ENCODE measurements around the gene BARHL2.

The BARHL2 gene

DNA sequence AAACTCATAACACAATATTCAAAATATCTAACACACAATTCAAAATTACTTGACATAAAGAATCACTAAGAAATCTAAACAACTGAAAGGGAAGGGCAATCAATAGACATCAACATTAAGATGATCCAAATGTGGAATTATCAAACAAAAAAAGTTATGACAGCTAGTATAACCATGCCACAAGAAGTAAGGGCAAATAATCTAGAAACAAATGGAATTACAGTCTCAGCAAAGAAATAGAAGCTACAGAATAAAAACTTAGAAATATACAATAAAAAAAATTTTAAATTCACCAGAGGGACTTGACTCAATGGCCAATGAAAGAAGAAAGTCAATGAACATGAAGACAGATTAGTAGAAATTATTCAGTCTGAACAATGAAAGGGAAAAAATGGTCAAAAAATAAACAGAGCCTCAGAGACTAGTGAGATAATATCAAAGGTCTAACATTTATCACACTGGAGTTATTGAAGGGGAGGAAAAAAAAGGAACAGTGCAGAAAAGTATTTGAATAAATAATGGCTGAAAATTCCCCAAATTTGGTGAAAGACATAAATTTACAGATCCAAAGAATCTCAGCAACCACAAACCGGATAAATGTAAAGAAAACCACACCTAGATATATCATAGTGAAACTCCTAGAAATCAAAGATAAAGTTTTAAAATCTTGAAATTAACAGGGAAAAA is 41.8 kb downstream of the BARHL2 start:
- Histone ChIP-seq H3K36me3 (no peaks in the 10 kb centered on the region), H3K27me3 (no peaks in the 10 kb centered on the region), H3K4me1 (no peaks in the 10 kb centered on the region), H3K27ac (no peak overlapping the region), H3K4me3 (no peak overlapping the region), H3K9me3 (peaks cover 0 to 18% (median 6%) of the 10 kb centered on the region in 3 donors)
- TF ChIP-seq CTCF (IDR thresholded peaks at IDR 0.05) = no peak
- DNase-seq = no peak
- intact Hi-C loops (cut with DNase I; ENCODE audit: low total_unique reads) = no loop called here

- H3K27me3 ChIP-seq = no peaks in the 10 kb centered on the region
- no peaks in the 10 kb centered on the region for H3K36me3 ChIP-seq
- H3K4me3 ChIP-seq = no peak overlapping the region
- intact Hi-C loops (cut with DNase I; ENCODE audit: low total_unique reads) = no loop called here
- no peak for DNase-seq
- H3K27ac ChIP-seq = no peak overlapping the region
- peaks cover 0 to 18% (median 6%) of the 10 kb centered on the region in 3 donors for H3K9me3 ChIP-seq
- no peak for TF ChIP-seq CTCF (IDR thresholded peaks at IDR 0.05)
- H3K4me1 ChIP-seq = no peaks in the 10 kb centered on the region
Observed at GRCh38 chr1:90671741-90672140, 45.4 kb downstream of the BARHL2 start.

DNA sequence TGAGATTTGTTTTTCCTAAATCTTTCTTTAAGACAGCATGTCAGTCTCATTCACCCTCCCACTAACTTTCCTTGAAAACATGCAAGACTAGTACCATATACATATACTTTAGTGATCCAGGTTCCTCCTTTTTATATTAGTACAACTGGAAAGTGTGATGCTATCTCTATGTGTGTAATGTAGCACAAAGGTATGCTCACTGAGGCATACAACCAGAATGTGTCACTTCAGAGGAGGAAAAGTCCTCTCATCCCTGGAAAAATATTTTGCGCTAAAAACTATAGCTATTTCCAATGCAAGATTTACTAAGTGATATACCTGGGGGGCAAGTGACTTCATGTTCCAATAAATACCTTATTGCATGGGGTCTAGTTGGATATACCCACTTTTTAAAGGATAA is 45.9 kb downstream of the BARHL2 start:
- peaks cover 0 to 18% (median 6%) of the 10 kb centered on the region in 3 donors for H3K9me3 ChIP-seq
- intact Hi-C loops (cut with DNase I; ENCODE audit: low total_unique reads) = no loop called here
- DNase-seq = no peak
- no peak overlapping the region for H3K4me3 ChIP-seq
- H3K27ac ChIP-seq = no peak overlapping the region
- no peaks in the 10 kb centered on the region for H3K4me1 ChIP-seq
- no peak for TF ChIP-seq CTCF (IDR thresholded peaks at IDR 0.05)
- H3K27me3 ChIP-seq = no peaks in the 10 kb centered on the region
- no peaks in the 10 kb centered on the region for H3K36me3 ChIP-seq
